CD4-positive, alpha-beta T cell (primary cell): ENCODE data around the gene LRRC8E. TPM values are rescaled to one million over a fixed set of nuclear protein-coding genes. Genes with fewer than 3 reads are reported as not detected.

Experiments used
- ATAC-seq: fragments of 200-7000 bp; cut with Tn5 transposase; one replicate; pipeline ENCODE4 v1.10.0; 2022; ENCODE audit warnings: mild to moderate bottlenecking; ENCODE audit not compliant: poor library complexity
- CTCF ChIA-PET: fragments of 350-600 bp; sonication (Branson Sonifier 250); formaldehyde crosslinking; loops from one replicate; lab custom pipeline; 2021; ENCODE audit warnings: antibody characterized with exemption, inconsistent platforms; lab: Charles Lee
- POLR2A ChIA-PET: fragments of 350-600 bp; sonication (Branson Sonifier 250); formaldehyde crosslinking; loops from one replicate; lab custom pipeline; 2021; ENCODE audit warnings: antibody characterized with exemption, inconsistent platforms; lab: Charles Lee
- DNase-seq, 14 experiments: peaks; one replicate each; pipeline ENCODE4 v3.0.0-alpha.2; 2013 to 2020; ENCODE audit warnings: mixed read lengths in 2 of 14
- H3K27ac ChIP-seq, 2 donors: one replicate each; pipeline versions ENCODE4 v1.5.1 to v1.7.0; 2013; ENCODE audit warnings: low read length in 2 of 2, low read depth in 1 of 2, mild to moderate bottlenecking in 1 of 2
- H3K27me3 ChIP-seq, 2 experiments: 1 replicate in 1 of 2; 2 replicates in 1 of 2; pipeline versions ENCODE4 v1.6.1 to v1.7.0; 2013; ENCODE audit warnings: low read length in 2 of 2, control low read depth in 1 of 2, mild to moderate bottlenecking in 1 of 2, moderate library complexity in 1 of 2; ENCODE audit not compliant: insufficient read depth in 2 of 2, control insufficient read depth in 1 of 2
- H3K36me3 ChIP-seq: one replicate; pipeline ENCODE4 v1.6.1; 2013; ENCODE audit warnings: low read length, control low read depth; ENCODE audit not compliant: insufficient read depth
- H3K4me1 ChIP-seq: one replicate; pipeline ENCODE4 v1.6.1; 2013; ENCODE audit warnings: low read length, control low read depth; ENCODE audit not compliant: insufficient read depth
- H3K4me3 ChIP-seq: one replicate; pipeline ENCODE4 v1.5.1; 2013; ENCODE audit warnings: mild to moderate bottlenecking, low read length, moderate library complexity
- H3K9me3 ChIP-seq, 2 experiments: 1 replicate in 1 of 2; 2 replicates in 1 of 2; pipeline versions ENCODE4 v1.6.1 to v1.7.0; 2013; ENCODE audit warnings: low read length in 2 of 2, mild to moderate bottlenecking in 2 of 2, control low read depth in 1 of 2, moderate library complexity in 1 of 2; ENCODE audit not compliant: control insufficient read depth in 1 of 2, insufficient read depth in 1 of 2
- H3K27ac Mint-ChIP-seq: one replicate; pipeline ENCODE4 v1.8.0; 2020; ENCODE audit warnings: mixed read lengths
- H3K27me3 Mint-ChIP-seq: one replicate; pipeline ENCODE4 v1.8.0; 2021; ENCODE audit warnings: mixed read lengths
- H3K36me3 Mint-ChIP-seq: one replicate; pipeline ENCODE4 v1.8.0; 2021; ENCODE audit warnings: low read depth, mixed read lengths
- H3K4me1 Mint-ChIP-seq: one replicate; pipeline ENCODE4 v1.8.0; 2021; ENCODE audit warnings: low read depth, mixed read lengths
- H3K4me3 Mint-ChIP-seq: one replicate; pipeline ENCODE4 v1.8.0; 2020; ENCODE audit warnings: mild to moderate bottlenecking, mixed read lengths
- H3K9me3 Mint-ChIP-seq: one replicate; pipeline ENCODE4 v1.8.0; 2020; ENCODE audit warnings: mixed read lengths
- CTCF ChIP-seq: fragments of 200-600 bp; IDR thresholded peaks from one replicate; pipeline ENCODE4 v1.8.0; 2022; ENCODE audit warnings: antibody characterized with exemption, mild to moderate bottlenecking
- intact Hi-C, 2 experiments: fragments of 100-400 bp; cut with DNase I in 1 of 2; cut with micrococcal nuclease in 1 of 2; formaldehyde crosslinking; loops; one replicate each; pipeline versions ENCODE4 v1.15.1 to v1.9.0; 2023 to 2025; cut with DNase I, micrococcal nuclease
- total RNA-seq, 174 experiments: library from RNA in 2 of 174; stranded (reverse) in 2 of 174; gene quantifications; one replicate each; pipeline ENCODE4 v1.2.3 and lab custom pipeline; 2021 to 2026

Gene LRRC8E
- total RNA-seq, 2 experiments from 2014 or later, result not detected

DNA sequence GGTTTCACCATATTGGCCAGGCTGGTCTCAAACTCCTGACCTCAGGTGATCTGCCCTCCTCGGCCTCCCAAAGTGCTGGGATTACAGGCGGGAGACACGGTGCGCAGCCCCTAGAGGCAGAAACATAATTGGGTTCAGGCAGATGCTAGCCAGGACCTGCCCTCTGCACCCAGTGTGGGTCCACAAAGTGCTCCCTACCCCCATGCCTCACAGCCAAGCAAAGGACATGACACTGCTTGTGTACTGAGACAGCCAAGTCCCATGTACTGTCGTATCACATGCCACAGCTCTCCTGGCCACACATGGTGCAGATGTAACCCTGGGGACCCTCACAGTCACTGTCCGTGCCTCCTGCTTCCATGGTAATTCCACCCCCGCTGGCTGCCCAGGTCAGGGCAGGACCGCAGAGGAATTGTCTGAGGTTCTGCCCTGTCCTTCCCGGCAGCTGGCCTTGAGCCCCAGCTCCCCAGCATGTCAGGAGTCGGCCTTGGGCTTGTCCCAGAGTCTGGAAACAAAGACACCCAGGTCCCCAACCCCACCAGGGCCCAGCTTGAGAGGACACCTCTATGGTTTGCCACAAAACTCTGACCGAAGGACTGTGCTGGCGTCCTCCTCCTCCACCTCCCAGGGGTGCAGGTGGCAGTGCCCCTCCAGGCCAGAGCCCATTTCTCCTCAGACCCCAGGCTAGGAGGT, 21.8 kb upstream of the LRRC8E start:
- Mint-ChIP-seq H3K36me3 (no peaks in the 10 kb centered on the region), H3K27ac (no peak overlapping the region), H3K4me1 (peaks cover 27% of the 10 kb centered on the region), H3K27me3 (peaks cover 13% of the 10 kb centered on the region), H3K9me3 (no peaks in the 10 kb centered on the region), H3K4me3 (no peak overlapping the region)
- Histone ChIP-seq H3K36me3 (no peaks in the 10 kb centered on the region), H3K27ac (no peak overlapping the region), H3K9me3 (peaks cover 0 to 8% of the 10 kb centered on the region in 2 experiments), H3K4me1 (peaks cover 68% of the 10 kb centered on the region), H3K27me3 (peaks cover 6 to 11% of the 10 kb centered on the region in 2 experiments), H3K4me3 (no peak overlapping the region)
- intact Hi-C loops, result loop anchor here in 1 of 2 experiments (5.0 kb wide), 1 partner anchor 56 kb away; the partner anchor contains the start of gene SNAPC2
- ATAC-seq, result no peak
- CTCF ChIA-PET, result interaction anchor here (0.7 kb wide), 1 partner anchor 186 kb away, joined by 3 read pairs; the partner anchor contains the start of gene TRAPPC5
- no peak for TF ChIP-seq CTCF
- no peak for DNase-seq
- POLR2A ChIA-PET, result interaction anchor here (1.2 kb wide), 1 partner anchor 54 kb away, joined by 4 read pairs; the partner anchor contains the start of gene SNAPC2

GRCh38 chr19:7867092-7867844, 21.0 kb upstream of the LRRC8E start:
- intact Hi-C loops, result loop anchor here in 1 of 2 experiments (5.0 kb wide), 1 partner anchor 55 kb away; the partner anchor contains the start of gene SNAPC2
- peaks cover 68% of the 10 kb centered on the region for H3K4me1 ChIP-seq
- no peaks in the 10 kb centered on the region for H3K9me3 Mint-ChIP-seq

More at GRCh38 chr19:7867092-7867844, 21.0 kb upstream of the LRRC8E start:
- Mint-ChIP-seq H3K36me3 (no peaks in the 10 kb centered on the region), H3K4me1 (peaks cover 34% of the 10 kb centered on the region), H3K27ac (no peak overlapping the region), H3K27me3 (peaks cover 20% of the 10 kb centered on the region), H3K4me3 (no peak overlapping the region)
- DNase-seq (no peak), ATAC-seq (no peak)
- TF ChIP-seq CTCF, result no peak
- POLR2A ChIA-PET, result no interaction called here
- Histone ChIP-seq H3K9me3 (peaks cover 0 to 15% of the 10 kb centered on the region in 2 experiments), H3K27ac (no peak overlapping the region), H3K36me3 (no peaks in the 10 kb centered on the region), H3K4me3 (no peak overlapping the region), H3K27me3 (peaks cover 7 to 8% of the 10 kb centered on the region in 2 experiments)
- CTCF ChIA-PET, result no interaction called here
